Measurements from ENCODE around the gene CDC42EP5.
"Not testable (repeated sequence)": the region's sequence is repeated elsewhere in the genome, so short reads cannot be mapped to it uniquely, and the experiment has no call there.

The CDC42EP5 gene, protein sequence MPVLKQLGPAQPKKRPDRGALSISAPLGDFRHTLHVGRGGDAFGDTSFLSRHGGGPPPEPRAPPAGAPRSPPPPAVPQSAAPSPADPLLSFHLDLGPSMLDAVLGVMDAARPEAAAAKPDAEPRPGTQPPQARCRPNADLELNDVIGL

DNA sequence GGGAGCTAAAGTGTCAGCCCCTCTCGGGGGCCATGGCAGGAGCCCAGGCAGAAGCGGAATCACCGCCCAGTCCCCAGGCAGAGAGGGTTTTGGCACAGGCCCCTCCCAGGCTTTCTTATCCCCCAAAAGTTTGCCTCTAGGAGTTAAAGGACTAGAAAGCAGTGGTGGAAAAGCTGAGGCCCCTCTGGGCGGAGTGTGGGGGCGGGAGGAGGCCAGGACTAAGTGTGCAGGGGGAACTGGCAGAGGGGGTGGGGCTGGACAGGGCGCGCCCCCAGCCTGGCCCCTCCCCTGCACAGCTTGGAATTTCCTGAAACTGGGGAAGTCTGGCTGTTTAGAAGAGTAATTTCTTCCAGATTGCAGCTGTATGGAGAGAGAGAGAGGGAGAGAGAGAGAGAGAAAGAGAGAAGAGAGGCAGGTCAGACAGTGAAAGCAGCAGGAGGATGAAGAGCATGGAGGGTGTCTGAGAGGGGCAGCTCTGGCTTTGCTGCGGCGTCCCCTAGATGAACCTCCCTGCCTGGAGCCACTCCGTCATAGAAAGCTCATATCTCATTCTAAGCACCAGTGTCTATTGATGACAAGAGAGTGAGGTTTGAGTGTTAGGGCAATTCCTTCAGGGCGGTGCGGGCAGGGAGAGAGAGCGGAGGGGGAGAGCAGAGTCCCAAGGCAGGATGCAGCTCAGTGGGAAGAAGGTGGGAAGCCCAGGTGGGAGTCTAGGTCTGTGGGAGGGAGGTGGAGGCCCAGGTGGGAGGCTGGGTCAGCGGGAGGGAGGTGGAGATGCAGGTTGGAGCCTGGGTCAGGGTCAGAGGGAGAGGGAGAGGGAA is at the start of gene CDC42EP5:
CDC42EP5 (minus strand) TSS at position 226 of the 821 bp plus-strand sequence. CDS start 7,749 bp downstream, outside the sequence.
- DNase-seq (ENCODE audit: low read depth in 1 of 2, low spot score in 1 of 2) = no peak

DNA sequence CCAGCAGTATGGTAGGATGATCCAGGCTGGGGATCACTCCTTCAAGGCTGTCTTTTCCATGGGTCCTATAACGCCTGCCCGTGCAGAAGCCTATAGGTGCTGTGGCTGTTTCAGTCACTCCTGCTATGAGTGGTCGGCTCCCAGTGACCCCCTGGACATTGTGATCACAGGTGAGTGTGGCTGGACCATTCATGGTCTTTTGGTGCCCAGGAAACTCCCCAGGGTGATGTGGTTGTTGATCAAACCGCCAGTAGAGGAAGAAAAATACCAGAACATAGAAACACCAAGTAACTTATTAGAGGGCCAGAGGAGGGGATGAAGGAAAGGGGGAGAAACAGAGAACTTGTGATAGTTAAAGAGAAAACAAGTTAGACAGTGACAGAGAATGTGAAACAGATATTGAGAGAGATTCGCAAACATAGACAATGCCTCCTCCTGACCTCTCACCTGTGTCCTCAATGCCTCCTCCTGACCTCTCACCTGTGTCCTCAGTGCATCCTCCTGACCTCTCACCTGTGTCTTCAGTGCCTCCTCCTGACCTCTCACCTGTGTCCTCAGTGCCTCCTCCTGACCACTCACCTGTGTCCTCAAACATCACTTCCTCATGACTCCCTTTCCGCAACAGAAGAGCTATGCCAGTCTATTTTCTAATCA is 48.9 kb upstream of the CDC42EP5 start:
- DNase-seq (ENCODE audit: low read depth in 1 of 2, low spot score in 1 of 2) = no peak

DNA sequence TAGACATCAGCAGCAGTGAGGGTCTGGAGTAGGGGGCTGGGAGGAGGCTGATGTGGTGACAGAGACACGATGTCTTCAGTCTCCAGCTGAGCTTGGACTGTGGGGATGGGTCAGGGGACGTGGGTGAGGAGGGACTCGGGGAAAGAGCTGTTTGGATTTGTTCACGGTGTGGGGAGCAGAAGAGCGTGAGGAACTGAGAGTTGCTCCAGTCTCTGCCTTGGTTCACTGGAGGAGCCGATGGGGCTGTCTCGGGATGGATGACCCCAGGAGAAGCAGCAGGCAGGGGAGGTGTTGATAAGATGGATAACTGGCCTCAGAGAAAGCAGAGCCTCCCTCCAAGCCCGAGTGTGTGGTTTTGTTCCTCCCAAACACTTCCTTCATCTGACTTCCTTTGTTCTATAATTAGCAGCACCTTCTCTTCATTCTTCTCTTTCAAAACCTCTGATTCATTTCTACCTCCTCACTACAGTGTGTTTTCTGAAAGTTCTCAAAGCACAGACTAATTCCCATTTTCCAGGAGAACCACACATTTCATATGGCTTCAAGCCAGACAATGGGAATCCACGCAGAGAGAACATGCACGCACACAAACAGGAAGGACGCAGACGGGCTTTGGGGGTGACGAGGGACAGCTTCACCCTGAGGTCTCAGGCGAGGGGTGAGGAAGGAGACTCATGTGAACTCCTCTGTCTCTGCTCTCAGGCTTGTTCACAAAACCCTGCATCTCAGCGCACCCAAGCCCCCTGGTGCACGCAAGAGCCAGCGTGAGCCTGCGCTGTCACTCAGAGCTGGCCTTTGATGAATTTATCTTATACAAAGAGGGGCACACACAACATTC is 48.1 kb upstream of the CDC42EP5 start:
- DNase-seq (ENCODE audit: low read depth in 1 of 2, low spot score in 1 of 2) = peak in 1 of 2 donors; percentile 11

DNA sequence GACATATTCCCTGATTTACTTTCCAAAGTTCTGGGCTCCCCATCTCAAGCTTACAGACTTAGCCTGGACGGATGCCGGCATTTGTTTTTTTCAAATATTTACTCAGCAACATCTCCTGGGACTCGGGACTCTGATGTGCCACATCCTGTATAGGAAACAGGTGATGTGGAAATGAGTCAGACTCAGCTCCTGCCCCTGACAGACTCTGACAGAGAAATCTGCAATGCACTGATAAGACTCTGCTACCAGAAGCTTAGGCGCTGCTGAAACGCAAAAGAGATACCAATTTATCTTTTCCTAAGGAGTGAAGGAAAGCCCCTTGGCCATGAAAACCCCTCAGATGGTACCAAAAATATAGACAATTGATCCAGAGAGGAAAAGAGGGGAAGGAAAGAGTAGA is 45.7 kb upstream of the CDC42EP5 start:
- peak in 1 of 2 donors; percentile 34 for DNase-seq (ENCODE audit: low read depth in 1 of 2, low spot score in 1 of 2)

DNA sequence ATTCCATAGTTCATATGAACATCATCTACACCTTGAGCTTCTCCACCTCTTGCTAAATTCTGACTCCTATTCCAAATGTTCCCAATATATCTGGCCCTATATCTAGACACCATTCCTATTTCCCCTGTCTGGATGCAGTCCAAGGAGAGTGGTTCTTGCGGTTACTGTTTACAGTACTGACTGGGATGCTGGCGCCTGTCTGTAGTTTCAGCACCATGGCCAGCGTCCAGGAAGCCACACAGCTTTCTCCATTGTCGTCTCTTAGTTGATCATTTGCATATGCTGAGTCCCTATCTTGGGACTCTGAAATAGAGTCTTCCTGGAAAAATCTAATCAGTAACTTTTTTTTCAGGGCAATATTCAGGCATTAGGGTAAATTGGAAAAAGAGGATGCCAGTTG is 44.4 kb upstream of the CDC42EP5 start:
- DNase-seq (ENCODE audit: low read depth in 1 of 2, low spot score in 1 of 2) = peak in 1 of 2 donors; percentile 43

DNA sequence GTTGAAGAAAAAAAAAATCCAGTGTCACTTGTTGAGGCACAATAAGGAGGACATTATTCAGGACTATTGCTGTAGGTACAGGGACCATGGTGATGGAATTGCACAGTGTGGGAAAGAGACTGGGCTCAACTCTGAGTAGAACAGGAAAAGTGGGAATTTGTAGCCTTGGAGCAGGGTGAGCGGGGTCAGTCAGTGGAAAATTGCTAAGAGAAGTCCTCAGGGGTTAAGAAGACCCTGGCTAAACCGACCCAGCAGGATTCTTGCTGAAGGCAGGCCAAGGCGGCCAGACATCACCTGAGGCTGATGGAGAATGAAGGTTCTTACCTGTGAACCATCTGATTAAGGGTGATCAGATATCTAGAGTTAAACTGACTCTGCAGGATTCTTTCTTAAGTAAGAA is 42.1 kb upstream of the CDC42EP5 start:
- DNase-seq (ENCODE audit: low read depth in 1 of 2, low spot score in 1 of 2) = no peak

DNA sequence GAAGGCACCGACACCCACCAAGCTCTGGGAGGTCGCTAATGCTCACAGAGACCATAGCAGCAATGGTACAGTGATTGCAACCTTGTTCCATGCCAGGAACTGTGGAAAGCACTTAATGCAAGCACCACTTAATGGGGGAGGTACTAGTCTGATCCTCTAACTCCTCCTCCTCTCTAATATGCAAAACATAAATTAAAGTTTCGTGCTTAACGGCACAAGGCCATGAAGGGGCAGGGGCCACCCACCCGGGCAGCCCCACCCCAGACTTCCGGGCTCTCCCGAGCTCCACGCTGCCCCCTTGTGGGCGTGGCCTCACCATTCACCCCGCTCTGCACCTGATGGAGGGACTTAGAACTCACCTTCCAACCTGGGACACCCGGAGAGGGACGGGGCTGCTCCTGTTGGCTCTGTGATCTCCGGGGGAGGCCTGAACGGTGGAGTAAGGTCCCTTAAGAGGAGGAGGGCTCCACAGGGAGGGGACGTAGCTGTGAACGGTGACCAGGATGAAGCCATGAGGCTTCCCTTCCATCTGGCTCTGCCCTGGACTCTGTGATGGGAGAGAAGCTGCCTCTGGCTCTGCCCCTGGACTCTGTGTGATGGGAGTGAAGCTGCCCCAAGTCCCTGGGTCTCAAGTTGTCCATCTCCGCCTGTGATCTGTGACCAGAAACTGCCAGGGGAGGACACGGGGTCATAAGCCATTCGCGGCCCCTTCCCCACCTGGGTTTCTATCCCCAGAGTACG is 36.3 kb upstream of the CDC42EP5 start:
- not testable (repeated sequence) for DNase-seq (ENCODE audit: low read depth in 1 of 2, low spot score in 1 of 2)

DNA sequence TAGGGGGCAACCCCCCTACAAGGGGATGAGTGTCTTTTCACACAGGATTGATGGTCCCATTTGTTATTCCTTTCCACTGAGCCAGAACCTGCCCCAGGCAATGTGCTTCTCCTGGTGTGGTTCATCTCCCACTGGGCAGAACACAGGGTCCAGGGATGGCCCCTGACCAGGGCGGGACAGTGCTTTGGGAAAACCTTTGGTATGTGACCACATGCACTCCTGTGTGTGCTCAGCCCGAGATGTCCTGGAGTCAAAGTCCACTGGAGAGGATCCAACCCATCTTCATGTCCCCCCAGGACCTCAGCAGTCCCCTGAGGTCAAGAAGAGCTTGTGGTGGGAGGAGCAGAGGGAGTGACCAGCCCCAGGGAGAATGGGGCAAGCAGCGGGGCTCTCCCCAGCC is 35.4 kb upstream of the CDC42EP5 start:
- DNase-seq (ENCODE audit: low read depth in 1 of 2, low spot score in 1 of 2) = not testable (repeated sequence)

DNA sequence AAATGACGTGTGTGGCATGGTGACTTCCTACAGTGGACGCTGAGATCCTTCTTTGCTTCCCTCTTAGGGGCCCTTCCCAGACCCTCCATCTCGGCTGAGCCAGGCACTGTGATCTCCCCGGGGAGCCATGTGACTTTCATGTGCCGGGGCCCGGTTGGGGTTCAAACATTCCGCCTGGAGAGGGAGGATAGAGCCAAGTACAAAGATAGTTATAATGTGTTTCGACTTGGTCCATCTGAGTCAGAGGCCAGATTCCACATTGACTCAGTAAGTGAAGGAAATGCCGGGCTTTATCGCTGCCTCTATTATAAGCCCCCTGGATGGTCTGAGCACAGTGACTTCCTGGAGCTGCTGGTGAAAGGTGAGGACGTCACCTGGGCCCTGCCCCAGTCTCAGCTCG is 34.7 kb upstream of the CDC42EP5 start:
- DNase-seq (ENCODE audit: low read depth in 1 of 2, low spot score in 1 of 2) = no peak

DNA sequence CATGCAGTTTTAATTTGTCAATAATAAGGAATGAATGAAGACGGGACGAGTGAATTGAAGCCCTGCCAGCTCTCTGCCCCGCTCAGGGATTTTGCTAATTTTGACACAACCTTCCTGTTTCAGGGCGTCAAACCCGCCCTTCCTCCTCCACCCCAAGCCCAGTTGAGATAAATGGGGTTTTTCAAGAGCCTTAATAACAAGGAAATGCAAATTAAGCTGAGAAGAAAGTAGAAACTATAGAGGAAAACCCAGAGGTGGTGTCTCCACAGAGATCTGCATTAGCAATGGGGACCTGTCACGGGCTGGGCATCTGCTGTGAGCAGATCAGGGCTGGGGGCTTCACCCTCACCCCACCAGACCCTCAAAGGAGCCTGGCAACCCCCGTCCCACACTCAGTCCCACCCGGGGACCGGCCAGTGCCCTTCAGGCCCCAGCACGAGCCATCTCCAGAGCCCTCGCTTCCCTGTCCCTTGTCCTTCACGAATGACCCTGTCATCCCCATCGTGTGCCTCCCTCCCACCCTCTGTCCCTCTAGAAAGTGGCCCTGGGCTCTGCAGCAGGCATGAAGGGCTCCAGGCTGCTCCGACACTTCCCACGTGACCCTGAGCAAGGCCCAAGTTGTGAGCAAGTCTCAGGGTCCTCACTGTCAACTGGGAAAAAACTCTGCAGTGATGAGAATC is 34.1 kb upstream of the CDC42EP5 start:
- not testable (repeated sequence) for DNase-seq (ENCODE audit: low read depth in 1 of 2, low spot score in 1 of 2)

DNA sequence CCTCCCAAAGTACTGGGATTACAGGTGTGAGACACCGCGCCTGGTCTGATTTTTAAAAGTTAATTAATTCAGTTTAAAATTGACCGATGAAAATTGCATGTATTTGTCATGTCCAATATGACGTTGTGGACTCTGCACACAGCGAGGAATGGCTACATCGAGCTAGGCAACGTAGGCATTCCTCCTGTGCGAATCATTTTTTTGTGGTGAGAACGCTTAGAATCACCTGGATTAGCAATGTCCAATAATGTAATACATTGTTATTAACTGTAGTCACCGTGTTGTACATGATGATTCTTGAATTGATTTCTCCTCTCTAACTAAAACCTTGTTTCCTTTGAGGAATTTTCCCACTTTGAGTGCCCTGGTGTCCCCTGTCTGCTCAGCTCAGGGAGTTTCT is 33.0 kb upstream of the CDC42EP5 start:
- no peak for DNase-seq (ENCODE audit: low read depth in 1 of 2, low spot score in 1 of 2)

DNA sequence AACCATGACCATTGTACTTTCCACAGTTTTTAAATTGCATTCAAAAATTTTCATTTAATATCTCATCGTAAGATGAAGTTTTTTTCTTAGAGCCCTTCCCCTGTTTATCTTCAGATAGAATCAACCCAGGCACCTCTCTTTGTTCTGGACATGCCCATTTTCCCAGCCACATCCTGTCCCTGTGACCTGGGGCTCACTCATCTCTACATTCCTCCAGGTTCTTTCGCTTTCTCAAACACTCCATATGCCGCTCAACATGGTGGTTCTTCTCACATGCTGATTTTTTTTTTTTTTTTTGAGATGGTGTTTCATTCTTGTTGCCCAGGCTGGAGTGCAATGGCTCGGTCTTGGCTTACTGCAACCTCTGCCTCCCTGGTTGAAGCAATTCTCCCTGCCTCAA is 32.4 kb upstream of the CDC42EP5 start:
- not testable (repeated sequence) for DNase-seq (ENCODE audit: low read depth in 1 of 2, low spot score in 1 of 2)

DNA sequence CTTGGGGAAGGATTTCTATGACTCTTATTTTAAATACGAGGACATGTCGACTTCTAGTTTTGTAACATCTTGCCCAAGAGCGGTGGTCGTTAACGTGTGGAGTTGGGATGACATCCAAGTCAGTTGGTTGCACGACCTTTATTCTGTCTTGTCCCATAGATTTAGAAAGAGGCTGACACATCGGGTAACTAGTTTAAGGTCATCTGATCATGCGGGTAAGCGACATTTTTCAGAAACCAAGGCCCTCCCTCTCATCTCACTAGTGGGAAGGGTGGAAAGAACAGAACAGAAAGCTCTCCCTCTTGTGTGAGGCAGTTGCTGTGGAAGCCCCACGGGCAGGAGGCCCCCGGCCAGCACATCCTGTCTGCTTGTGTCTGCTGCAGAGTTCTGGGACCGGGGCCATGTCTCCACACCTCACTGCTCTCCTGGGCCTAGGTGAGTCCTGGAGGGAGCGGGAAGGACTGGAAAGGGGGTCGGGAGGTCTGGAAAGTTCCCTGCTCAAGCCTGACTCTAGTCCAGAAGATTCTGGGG is 29.5 kb upstream of the CDC42EP5 start, which contains the start of gene LAIR2:
LAIR2 (plus strand) TSS at position 314 of the 531 bp plus-strand sequence; CDS start at position 402, 88 bp downstream.
- DNase-seq (ENCODE audit: low read depth in 1 of 2, low spot score in 1 of 2) = no peak

DNA sequence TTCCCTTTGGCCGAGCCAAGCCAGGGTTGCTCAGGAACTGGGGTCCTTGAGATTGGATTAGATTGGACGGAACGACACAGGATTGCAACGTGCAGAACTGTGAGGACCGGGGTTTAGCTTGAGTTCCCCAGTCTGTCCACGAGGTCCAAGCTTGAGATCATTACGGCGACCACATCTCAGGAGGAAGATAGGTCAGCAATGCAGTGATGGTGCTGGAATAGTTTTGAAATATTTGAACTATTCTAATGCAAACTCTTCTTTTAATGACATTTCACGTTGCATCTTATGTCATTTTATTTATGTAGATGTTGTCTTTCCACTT is 25.3 kb upstream of the CDC42EP5 start:
- not testable (repeated sequence) for DNase-seq (ENCODE audit: low read depth in 1 of 2, low spot score in 1 of 2)

DNA sequence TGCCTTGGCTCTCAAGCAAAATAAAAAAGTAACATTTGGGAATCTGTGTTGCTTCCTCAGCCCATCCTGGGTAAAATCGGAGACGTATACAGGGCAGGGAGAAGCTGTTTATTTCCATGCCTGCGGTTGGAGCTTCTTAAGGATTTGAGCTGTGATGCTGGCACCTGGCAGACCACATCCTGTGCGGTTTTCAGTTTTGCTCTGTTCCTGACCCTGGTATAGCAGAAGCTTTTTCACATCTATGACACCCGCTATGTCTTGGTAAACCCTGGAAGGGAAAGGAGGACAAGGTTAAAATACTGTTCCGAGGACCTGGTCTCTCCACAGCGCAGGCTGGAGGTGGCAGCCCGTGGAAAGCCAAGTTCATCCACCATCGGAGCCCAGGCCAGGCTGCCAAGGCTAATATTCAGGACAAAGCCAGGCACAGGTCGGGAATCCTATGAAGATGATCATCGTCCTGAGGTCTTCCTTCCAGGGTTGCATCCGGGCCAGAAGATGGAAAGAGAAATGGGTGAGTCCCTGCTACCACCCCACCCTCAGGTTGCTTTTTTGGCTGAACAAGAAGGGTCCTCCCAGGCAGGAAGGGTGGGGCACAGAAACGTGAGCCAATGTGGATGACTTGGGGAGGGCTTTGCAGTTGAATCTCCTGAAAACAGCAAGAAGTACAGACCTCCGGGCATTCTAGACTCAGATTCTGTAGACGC is 24.8 kb upstream of the CDC42EP5 start:
- DNase-seq (ENCODE audit: low read depth in 1 of 2, low spot score in 1 of 2) = not testable (repeated sequence)

DNA sequence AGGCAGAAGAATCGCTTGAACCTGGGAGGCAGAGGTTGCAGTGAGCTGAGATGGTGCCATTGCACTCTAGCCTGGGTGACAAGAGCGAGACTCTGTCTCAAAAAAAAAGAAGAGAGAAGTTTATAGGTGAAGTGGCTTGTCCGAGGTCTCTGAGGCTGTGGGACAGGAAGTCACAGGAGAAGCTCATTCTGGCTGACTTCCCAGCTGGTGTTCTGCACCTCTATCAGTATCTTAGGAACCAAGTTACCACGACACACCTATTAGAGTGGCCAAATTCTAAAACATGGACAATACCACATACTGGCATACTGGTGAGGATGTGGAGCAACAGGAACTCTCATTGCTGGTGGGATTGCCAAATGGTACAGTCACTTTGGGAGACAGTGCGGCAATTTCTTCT is 22.2 kb upstream of the CDC42EP5 start:
- not testable (repeated sequence) for DNase-seq (ENCODE audit: low read depth in 1 of 2, low spot score in 1 of 2)

DNA sequence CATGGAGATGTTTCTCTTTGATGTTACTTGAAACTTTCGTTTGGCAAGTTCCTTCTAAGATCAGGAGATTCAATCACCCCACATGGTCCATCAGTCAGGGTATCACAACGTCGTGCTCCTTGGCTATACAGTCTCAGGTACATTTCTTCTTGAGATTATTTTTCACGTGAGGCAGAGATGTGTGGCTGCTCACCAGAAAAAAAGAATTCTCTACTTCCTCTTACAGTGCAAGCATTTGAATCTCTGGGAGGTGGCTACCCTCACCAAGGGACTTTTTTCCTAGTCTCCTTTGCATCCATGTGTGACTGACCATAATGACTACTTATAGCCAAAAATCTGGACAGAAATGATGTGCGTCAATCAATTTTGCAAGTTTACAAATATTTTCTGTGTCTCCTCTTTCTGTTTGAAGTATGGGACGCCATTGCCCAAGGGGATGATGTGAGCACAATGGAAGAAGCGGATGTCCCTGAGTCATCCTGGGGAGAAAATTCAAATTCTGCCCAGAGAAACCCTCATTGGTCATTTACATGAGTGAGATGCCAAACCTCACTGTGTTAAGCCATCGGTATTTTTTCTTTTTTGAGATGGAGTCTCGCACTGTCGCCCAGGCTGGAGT is 21.0 kb upstream of the CDC42EP5 start:
- DNase-seq (ENCODE audit: low read depth in 1 of 2, low spot score in 1 of 2) = no peak

DNA sequence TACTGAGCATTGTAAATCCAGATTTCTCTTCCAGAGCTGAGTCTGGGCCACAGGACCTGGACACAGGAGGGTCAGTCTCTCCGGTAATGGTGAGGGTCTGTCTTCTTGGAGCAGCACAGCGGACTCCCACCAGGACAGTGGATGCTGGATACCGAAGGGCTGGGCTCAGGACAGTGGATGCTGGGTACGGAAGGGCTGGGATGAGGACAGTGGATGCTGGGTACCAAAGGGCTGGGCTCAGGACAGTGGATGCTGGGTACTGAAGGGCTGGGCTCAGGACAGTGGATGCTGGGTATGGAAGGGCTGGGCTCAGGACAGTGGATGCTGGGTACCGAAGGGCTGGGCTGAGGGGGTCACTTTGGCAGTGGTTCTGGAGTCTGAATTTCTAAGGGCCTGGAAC is 20.0 kb upstream of the CDC42EP5 start:
- DNase-seq (ENCODE audit: low read depth in 1 of 2, low spot score in 1 of 2) = not testable (repeated sequence)

DNA sequence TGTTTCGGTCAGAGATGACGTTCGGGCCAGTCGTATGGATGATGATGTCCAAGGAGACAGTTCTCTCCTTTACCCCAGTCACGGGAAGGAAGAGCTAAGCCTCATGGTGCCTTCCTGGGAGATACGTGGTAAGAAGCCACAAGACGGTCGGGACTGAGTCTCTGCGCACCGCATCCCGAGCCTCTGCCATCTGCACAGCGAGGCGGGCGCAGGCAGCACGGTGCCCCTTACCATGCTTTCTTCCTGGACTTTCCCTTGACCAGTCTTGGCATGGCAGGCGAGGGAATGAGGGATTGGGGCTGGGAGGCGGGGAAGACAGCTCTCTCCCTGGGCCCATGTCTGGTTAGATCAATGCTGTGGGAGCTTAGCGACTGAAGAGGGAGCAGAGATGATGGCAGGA is 19.5 kb upstream of the CDC42EP5 start:
- no peak for DNase-seq (ENCODE audit: low read depth in 1 of 2, low spot score in 1 of 2)
